A673 (cell line): Measurements from ENCODE around the gene TNFAIP8. TPM values are rescaled to one million over a fixed set of nuclear protein-coding genes. Genes with fewer than 3 reads are reported as not detected.

Experiments used
- BruUV-seq: library from RNA; stranded (reverse); fragments of 400-500 nt; replicated peaks from 2 replicates; lab custom pipeline; 2021; lab: Mats Ljungman, UMichigan
- CTCF ChIA-PET: fragments of 300-600 bp; sonication (Branson Sonifier 250); formaldehyde crosslinking; loops from one replicate; lab custom pipeline; 2022; ENCODE audit warnings: antibody characterized with exemption; lab: Charles Lee
- POLR2A ChIA-PET: fragments of 300-600 bp; sonication (Branson Sonifier 250); formaldehyde crosslinking; loops from one replicate; lab custom pipeline; 2022; ENCODE audit warnings: antibody characterized with exemption; ENCODE audit not compliant: low non-redundant PET; lab: Charles Lee
- DNase-seq: peaks from one replicate; pipeline ENCODE4 v3.0.0-alpha.2; 2015; ENCODE audit warnings: low spot score
- H3K27ac ChIP-seq: fragments of 200-600 bp; sonication (generic); 2 replicates; pipeline ENCODE4 v1.5.1; 2016; ENCODE audit warnings: mixed run types, low read depth, mild to moderate bottlenecking, mixed read lengths, antibody characterized with exemption, low read length; ENCODE audit not compliant: poor library complexity, severe bottlenecking
- H3K27me3 ChIP-seq: fragments of 200-600 bp; sonication (generic); replicated peaks from 2 replicates; pipeline ENCODE4 v1.6.1; 2017; ENCODE audit warnings: mixed run types, low read depth, mild to moderate bottlenecking, mixed read lengths, antibody characterized with exemption, low read length; ENCODE audit not compliant: insufficient read depth, poor library complexity
- H3K36me3 ChIP-seq: fragments of 200-600 bp; sonication (generic); 2 replicates; pipeline ENCODE4 v1.6.1; 2016; ENCODE audit warnings: mixed run types, mild to moderate bottlenecking, mixed read lengths, antibody characterized with exemption, low read length; ENCODE audit not compliant: insufficient read depth, poor library complexity, severe bottlenecking
- H3K4me1 ChIP-seq: fragments of 200-600 bp; sonication (generic); 2 replicates; pipeline ENCODE4 v1.6.1; 2017; ENCODE audit warnings: mixed run types, mild to moderate bottlenecking, mixed read lengths, antibody characterized with exemption, low read length; ENCODE audit not compliant: insufficient read depth, poor library complexity, severe bottlenecking
- H3K4me3 ChIP-seq: fragments of 200-600 bp; sonication (generic); 2 replicates; pipeline ENCODE4 v1.5.1; 2016; ENCODE audit warnings: low read depth, mixed run types, mild to moderate bottlenecking, mixed read lengths, low read length; ENCODE audit not compliant: poor library complexity, severe bottlenecking
- H3K9me3 ChIP-seq: fragments of 200-600 bp; sonication (generic); 2 replicates; pipeline ENCODE4 v1.6.1; 2016; ENCODE audit warnings: mixed run types, low read depth, mild to moderate bottlenecking, mixed read lengths, antibody characterized with exemption, low read length; ENCODE audit not compliant: poor library complexity, severe bottlenecking
- CTCF ChIP-seq: fragments of 300-800, 200-600 bp; sonication (generic); conservative IDR thresholded peaks from 2 replicates; pipeline ENCODE4 v1.5.1; 2017; ENCODE audit warnings: low read depth, mild to moderate bottlenecking, antibody characterized with exemption, low read length, moderate library complexity, mixed read lengths
- EZH2 ChIP-seq: fragments of 200-600 bp; sonication (generic); IDR thresholded peaks from 2 replicates; pipeline ENCODE4 v1.6.1; 2017; ENCODE audit warnings: borderline replicate concordance, low read depth, mild to moderate bottlenecking, mixed read lengths, antibody characterized with exemption, low read length; ENCODE audit not compliant: poor library complexity, severe bottlenecking
- intact Hi-C: fragments of 100-400 bp; cut with micrococcal nuclease; formaldehyde crosslinking; loops from one replicate; pipeline ENCODE4 v1.10.0; 2022; ENCODE audit not compliant: unreplicated experiment
- total RNA-seq: library from RNA; stranded (reverse); gene quantifications from 2 replicates; pipeline ENCODE4 v1.2.3, GENCODE V29; 2021

The TNFAIP8 gene
- total RNA-seq, 1 experiment from 2014 or later: 6.8 TPM

- Histone ChIP-seq H3K4me1 (no peaks in the 10 kb centered on the region), H3K27me3 (no peaks in the 10 kb centered on the region), H3K27ac (no peak overlapping the region), H3K4me3 (no peak overlapping the region), H3K36me3 (no peaks in the 10 kb centered on the region), H3K9me3 (no peaks in the 10 kb centered on the region)
- BruUV-seq: no TSS peak
- intact Hi-C loops: no loop called here
- no peak for DNase-seq
- ChIA-PET CTCF (no interaction called here), POLR2A (no interaction called here)
- TF ChIP-seq CTCF (no peak), EZH2 (no peak)
Measured at GRCh38 chr5:119373449-119373858, 17.6 kb downstream of the TNFAIP8 start.

GRCh38 chr5:119374901-119375300, 19.1 kb downstream of the TNFAIP8 start:
- intact Hi-C loops: no loop called here
- no TSS peak for BruUV-seq
- no peak for DNase-seq
- ChIA-PET CTCF (no interaction called here), POLR2A (no interaction called here)
- Histone ChIP-seq H3K9me3 (no peaks in the 10 kb centered on the region), H3K4me3 (no peak overlapping the region), H3K36me3 (no peaks in the 10 kb centered on the region), H3K27ac (no peak overlapping the region), H3K4me1 (peaks cover 1% of the 10 kb centered on the region), H3K27me3 (no peaks in the 10 kb centered on the region)
- TF ChIP-seq CTCF: no peak
- no peak for TF ChIP-seq EZH2

GRCh38 chr5:119377066-119377465, 21.2 kb downstream of the TNFAIP8 start:
- no peak for DNase-seq
- H3K9me3 ChIP-seq: no peaks in the 10 kb centered on the region
- peaks cover 7% of the 10 kb centered on the region for H3K4me1 ChIP-seq
- ChIA-PET POLR2A (no interaction called here), CTCF (no interaction called here)
- intact Hi-C loops: no loop called here
- no peak overlapping the region for H3K27ac ChIP-seq
- no peak overlapping the region for H3K4me3 ChIP-seq
- no peaks in the 10 kb centered on the region for H3K36me3 ChIP-seq
- no peaks in the 10 kb centered on the region for H3K27me3 ChIP-seq
- TF ChIP-seq EZH2 (no peak), CTCF (no peak)
- no TSS peak for BruUV-seq
